SK-N-SH (cell line): Measurements from ENCODE around the gene RNF126. TPM values are rescaled to one million over a fixed set of nuclear protein-coding genes. Genes with fewer than 3 reads are reported as not detected.

Experiments used
- CTCF ChIA-PET: fragments of 300-600, 350-600 bp; formaldehyde crosslinking; extraction: SDS; loops from one replicate; lab custom pipeline; 2021; lab: Yijun Ruan, JAX
- POLR2A ChIA-PET: fragments of 350-600 bp; sonication (Branson Sonifier 250); formaldehyde crosslinking; extraction: SDS; loops from one replicate; lab custom pipeline; 2020; ENCODE audit warnings: antibody characterized with exemption, inconsistent platforms; lab: Yijun Ruan, JAX
- DNase-seq: peaks from one replicate; pipeline ENCODE4 v3.0.0; 2012
- H2AFZ ChIP-seq: fragments of 200-600 bp; sonication (generic); 2 replicates; pipeline ENCODE4 v1.8.1; 2016; ENCODE audit warnings: antibody characterized with exemption, mild to moderate bottlenecking, low read depth
- H3F3A ChIP-seq: fragments of 200-600 bp; sonication (generic); replicated peaks from 2 replicates; pipeline ENCODE3; 2016; ENCODE audit warnings: antibody characterized with exemption, mild to moderate bottlenecking; ENCODE audit not compliant: insufficient read depth
- H3K27ac ChIP-seq, 2 experiments: fragments of 200-500 bp in 1 of 2; fragments of 200-600 bp in 1 of 2; sonication (Bioruptor generic) in 1 of 2; sonication (generic), shearing (Covaris generic) in 1 of 2; 2 replicates each; pipeline versions ENCODE4 v1.5.1 to v1.6.1; 2014 to 2016; ENCODE audit warnings: low read depth in 2 of 2, inconsistent platforms in 1 of 2, low read length in 1 of 2, mild to moderate bottlenecking in 1 of 2, mixed read lengths in 1 of 2
- H3K27me3 ChIP-seq: fragments of 200-600 bp; sonication (generic), shearing (Covaris generic); 2 replicates; pipeline ENCODE4 v1.6.1; 2016; ENCODE audit warnings: mixed run types; ENCODE audit not compliant: insufficient read depth
- H3K36me3 ChIP-seq, 2 experiments: fragments of 200-500 bp in 1 of 2; fragments of 200-600 bp in 1 of 2; sonication (Bioruptor generic) in 1 of 2; sonication (generic) in 1 of 2; replicated peaks in 1 of 2; 2 replicates each; pipeline versions ENCODE3 to v1.5.1; 2014 to 2016; ENCODE audit warnings: low read length in 1 of 2, mild to moderate bottlenecking in 1 of 2; ENCODE audit not compliant: insufficient read depth in 2 of 2, control insufficient read depth in 1 of 2
- H3K4me1 ChIP-seq, 2 experiments: fragments of 200-500 bp in 1 of 2; fragments of 200-600 bp in 1 of 2; sonication (Bioruptor generic) in 1 of 2; sonication (generic), shearing (Covaris generic) in 1 of 2; 2 replicates each; pipeline versions ENCODE4 v1.5.1 to v1.6.1; 2014 to 2016; ENCODE audit warnings: low read depth in 1 of 2, low read length in 1 of 2, mixed run types in 1 of 2; ENCODE audit not compliant: insufficient read depth in 2 of 2, control insufficient read depth in 1 of 2
- H3K4me2 ChIP-seq: fragments of 200-600 bp; sonication (generic), shearing (Covaris generic); 2 replicates; pipeline ENCODE4 v1.6.1; 2017; ENCODE audit warnings: mixed run types
- H3K4me3 ChIP-seq, 2 experiments: fragments of 200-500 bp in 1 of 2; fragments of 200-600 bp in 1 of 2; sonication (Bioruptor generic) in 1 of 2; sonication (generic), shearing (Covaris generic) in 1 of 2; 2 replicates each; pipeline versions ENCODE4 v1.5.1 to v1.8.1; 2014 to 2016; ENCODE audit warnings: low read depth in 2 of 2, inconsistent platforms in 1 of 2, low read length in 1 of 2, mild to moderate bottlenecking in 1 of 2, mixed read lengths in 1 of 2, moderate library complexity in 1 of 2
- H3K79me2 ChIP-seq: fragments of 200-600 bp; sonication (generic); 2 replicates; pipeline ENCODE4 v1.8.1; 2017; ENCODE audit warnings: mild to moderate bottlenecking; ENCODE audit not compliant: insufficient read depth
- H3K9ac ChIP-seq: fragments of 200-600 bp; sonication (generic); 2 replicates; pipeline ENCODE4 v1.6.1; 2017; ENCODE audit warnings: mixed run types
- H3K9me2 ChIP-seq: fragments of 200-600 bp; sonication (generic); 2 replicates; pipeline ENCODE4 v1.6.1; 2017; ENCODE audit warnings: mixed run types
- H3K9me3 ChIP-seq: fragments of 200-600 bp; sonication (generic); 2 replicates; pipeline ENCODE4 v1.6.1; 2017; ENCODE audit warnings: mixed run types, mild to moderate bottlenecking, moderate library complexity
- H4K20me1 ChIP-seq: fragments of 200-600 bp; sonication (generic); 2 replicates; pipeline ENCODE4 v1.6.1; 2017; ENCODE audit warnings: mild to moderate bottlenecking, mixed run types; ENCODE audit not compliant: insufficient read depth
- ELF1 ChIP-seq: IDR thresholded peaks from 2 replicates; pipeline ENCODE4 v1.4.0; 2012
- EZH2phosphoT487 ChIP-seq: fragments of 200-600 bp; sonication (generic); IDR thresholded peaks from 2 replicates; pipeline ENCODE4 v1.6.1; 2017; ENCODE audit warnings: low read depth, mixed run types, mild to moderate bottlenecking, antibody characterized with exemption, moderate library complexity, borderline replicate concordance
- FOSL2 ChIP-seq: IDR thresholded peaks from 2 replicates; pipeline ENCODE4 v1.4.0; 2012; ENCODE audit warnings: low read depth, mild to moderate bottlenecking, moderate library complexity, borderline replicate concordance
- FOXM1 ChIP-seq: IDR thresholded peaks from 2 replicates; pipeline ENCODE4 v1.4.0; 2012; ENCODE audit warnings: low read depth, mild to moderate bottlenecking
- GATA2 ChIP-seq: sonication (generic); formaldehyde crosslinking; IDR thresholded peaks from 2 replicates; pipeline ENCODE4 v1.5.0; 2020; ENCODE audit warnings: mild to moderate bottlenecking, missing genetic modification reagents
- JUND ChIP-seq: IDR thresholded peaks from 2 replicates; pipeline ENCODE4 v1.4.0; 2012
- MXI1 ChIP-seq: IDR thresholded peaks from 2 replicates; pipeline ENCODE4 v1.6.1; 2012; ENCODE audit warnings: mild to moderate bottlenecking, low read depth, low read length, improper control_type of control experiment
- NRF1 ChIP-seq: IDR thresholded peaks from 2 replicates; pipeline ENCODE4 v1.6.1; 2012; ENCODE audit warnings: low read depth, mild to moderate bottlenecking, low read length
- RAD21 ChIP-seq: IDR thresholded peaks from 2 replicates; pipeline ENCODE4 v1.6.1; 2012; ENCODE audit warnings: mild to moderate bottlenecking, low read length
- RCOR1 ChIP-seq: fragments of 150-350 bp; IDR thresholded peaks from 2 replicates; pipeline ENCODE4 v1.6.1; 2017; ENCODE audit warnings: antibody characterized with exemption, low read length
- RFX5 ChIP-seq: IDR thresholded peaks from 2 replicates; pipeline ENCODE4 v1.6.1; 2012; ENCODE audit warnings: mild to moderate bottlenecking, improper control_type of control experiment, low read length
- RXRA ChIP-seq: IDR thresholded peaks from 2 replicates; pipeline ENCODE4 v1.4.0; 2012; ENCODE audit warnings: low read depth, mild to moderate bottlenecking, borderline replicate concordance
- SIN3A ChIP-seq: IDR thresholded peaks from 2 replicates; pipeline ENCODE4 v1.6.1; 2012; ENCODE audit warnings: low read depth, mild to moderate bottlenecking, low read length, moderate library complexity, borderline replicate concordance
- SMC3 ChIP-seq: IDR thresholded peaks from 2 replicates; pipeline ENCODE4 v1.6.1; 2012; ENCODE audit warnings: low read depth, low read length, improper control_type of control experiment
- TAF1 ChIP-seq: IDR thresholded peaks from 2 replicates; pipeline ENCODE4 v1.6.1; 2012; ENCODE audit warnings: low read depth, mild to moderate bottlenecking, low read length, moderate library complexity, borderline replicate concordance
- TCF12 ChIP-seq: IDR thresholded peaks from 2 replicates; pipeline ENCODE4 v1.4.0; 2012
- TEAD4 ChIP-seq: IDR thresholded peaks from 2 replicates; pipeline ENCODE4 v1.4.0; 2012; ENCODE audit warnings: mild to moderate bottlenecking, borderline replicate concordance; ENCODE audit not compliant: insufficient read depth
- WGBS: methylation state at CpG from one replicate; pipeline ENCODE4 v1.1.6; 2017; ENCODE audit warnings: low lambda C conversion rate; 5-methylcytosine and 5-hydroxymethylcytosine counted together
- polyA plus RNA-seq, 3 experiments: library from polyadenylated mRNA; depleted of rRNA; stranded (reverse); fragments of >200 nt; gene quantifications; 2 replicates each; pipeline ENCODE4 v1.2.3, GENCODE V29; 2012
- TF ChIP-seq, protein P1 (sequence below): IDR thresholded peaks from 2 replicates; pipeline ENCODE4 v1.4.0; 2012; ENCODE audit warnings: low read depth, borderline replicate concordance
- TF ChIP-seq, protein P2 (sequence below): IDR thresholded peaks from 2 replicates; pipeline ENCODE4; 2012
- TF ChIP-seq, protein P3 (sequence below): IDR thresholded peaks from 2 replicates; pipeline ENCODE4 v1.4.0; 2012; ENCODE audit warnings: low read depth

RNF126 gene
- polyA plus RNA-seq, 1 of the 3 experiments (the other 2 are of a cell fraction), result 12.9 TPM

DNA sequence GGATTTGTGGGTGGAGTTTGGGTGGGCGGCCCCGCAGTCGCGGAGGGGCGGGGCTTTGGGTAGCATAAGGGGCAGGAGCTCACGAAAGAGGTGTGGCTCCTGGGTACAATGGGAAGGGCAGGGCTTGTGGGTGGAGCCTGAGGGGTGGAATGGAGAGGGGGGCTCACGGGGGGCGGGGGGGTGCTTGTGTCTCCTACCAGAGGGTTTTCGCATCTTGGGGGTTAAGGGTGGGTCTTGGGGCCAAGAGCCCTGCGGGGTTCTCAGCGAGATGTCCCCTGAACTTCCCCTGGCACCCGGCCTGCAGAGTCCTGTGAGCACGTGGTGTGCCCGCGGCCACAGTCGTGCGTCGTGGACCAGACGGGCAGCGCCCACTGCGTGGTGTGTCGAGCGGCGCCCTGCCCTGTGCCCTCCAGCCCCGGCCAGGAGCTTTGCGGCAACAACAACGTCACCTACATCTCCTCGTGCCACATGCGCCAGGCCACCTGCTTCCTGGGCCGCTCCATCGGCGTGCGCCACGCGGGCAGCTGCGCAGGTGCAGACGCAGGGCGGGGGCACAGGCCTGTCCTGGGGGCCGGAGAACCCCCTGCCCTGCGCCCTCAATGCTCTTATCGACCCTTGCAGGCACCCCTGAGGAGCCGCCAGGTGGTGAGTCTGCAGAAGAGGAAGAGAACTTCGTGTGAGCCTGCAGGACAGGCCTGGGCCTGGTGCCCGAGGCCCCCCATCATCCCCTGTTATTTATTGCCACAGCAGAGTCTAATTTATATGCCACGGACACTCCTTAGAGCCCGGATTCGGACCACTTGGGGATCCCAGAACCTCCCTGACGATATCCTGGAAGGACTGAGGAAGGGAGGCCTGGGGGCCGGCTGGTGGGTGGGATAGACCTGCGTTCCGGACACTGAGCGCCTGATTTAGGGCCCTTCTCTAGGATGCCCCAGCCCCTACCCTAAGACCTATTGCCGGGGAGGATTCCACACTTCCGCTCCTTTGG, 18.3 kb upstream of the RNF126 start:
- ChIA-PET POLR2A (interaction anchor here (0.9 kb wide), 1 partner anchor 24 kb away, joined by 4 read pairs; no protein-coding TSS in a partner anchor), CTCF (interaction anchor here (4.7 kb wide), 1 partner anchor 22 kb away, joined by 27 read pairs; no protein-coding TSS in a partner anchor)
- Histone ChIP-seq H4K20me1 (no peaks in the 10 kb centered on the region), H3K4me3 (peak overlapping the region in 1 of 2 experiments; percentile 54; a peak in 1 of 4 replicates), H3K27ac (peak overlapping the region; percentile 48 to 93; a peak in 3 of 4 replicates), H3K9me2 (no peaks in the 10 kb centered on the region), H3K4me1 (peaks cover 8 to 24% of the 10 kb centered on the region in 2 experiments; a peak in 3 of 4 replicates), H3K9ac (no peak overlapping the region; the same call in 1 of the 2 replicates), H3K27me3 (no peaks in the 10 kb centered on the region), H2AFZ (no peak overlapping the region), H3F3A (peaks cover 5% of the 10 kb centered on the region), H3K9me3 (no peaks in the 10 kb centered on the region), H3K4me2 (peak overlapping the region; percentile 64; the same call in 1 of the 2 replicates), H3K36me3 (peaks cover 0 to 3% of the 10 kb centered on the region in 2 experiments), H3K79me2 (peaks cover 26% of the 10 kb centered on the region)
- DNase-seq, result peak; percentile 97
- 69% methylated on average over 27 of the region's 54 CpGs for WGBS
- TF ChIP-seq RCOR1 (no peak), JUND (no peak), TAF1 (no peak), RXRA (no peak), TEAD4 (no peak), ELF1 (no peak), TCF12 (no peak), FOXM1 (no peak), RFX5 (no peak), RAD21 (no peak)

DNA sequence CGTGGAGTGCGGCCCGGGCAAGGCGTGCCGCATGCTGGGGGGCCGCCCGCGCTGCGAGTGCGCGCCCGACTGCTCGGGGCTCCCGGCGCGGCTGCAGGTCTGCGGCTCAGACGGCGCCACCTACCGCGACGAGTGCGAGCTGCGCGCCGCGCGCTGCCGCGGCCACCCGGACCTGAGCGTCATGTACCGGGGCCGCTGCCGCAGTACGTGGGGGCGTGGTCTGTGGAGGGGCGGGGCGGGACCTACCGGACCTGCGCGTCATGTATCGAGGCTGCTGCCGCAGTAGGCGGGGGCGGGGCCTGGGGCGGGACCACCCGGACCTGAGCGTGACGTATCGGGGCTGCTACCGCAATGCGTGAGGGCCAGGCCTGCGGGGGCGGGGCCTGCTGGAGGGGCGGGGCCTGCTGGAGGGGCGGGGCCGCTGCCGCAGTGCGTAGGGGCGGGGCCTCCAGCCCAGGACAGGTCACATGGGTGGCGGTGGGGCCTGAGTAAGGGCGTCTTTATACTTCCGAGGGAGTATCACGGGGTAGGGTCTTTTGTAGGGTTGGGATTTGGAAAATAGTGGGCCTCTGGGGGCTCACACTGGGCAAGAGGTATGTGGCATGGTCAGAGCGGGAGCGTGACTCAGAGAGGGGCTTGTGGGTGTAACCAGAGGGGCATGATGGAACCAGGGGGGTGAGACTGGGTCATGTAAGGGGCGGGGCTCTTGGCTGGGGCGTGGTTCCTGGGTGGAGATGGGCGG, 17.4 kb upstream of the RNF126 start:
- Histone ChIP-seq H2AFZ (peak overlapping the region; percentile 70; the same call in 1 of the 2 replicates), H3F3A (peaks cover 5% of the 10 kb centered on the region)
- CTCF ChIA-PET, result interaction anchor here (0.7 to 6.0 kb wide), 5 partner anchors 13 to 53 kb away, joined by 3 to 33 read pairs (median 11); partner anchors contain the start of genes PALM and RNF126
- TF ChIP-seq, protein P1, sequence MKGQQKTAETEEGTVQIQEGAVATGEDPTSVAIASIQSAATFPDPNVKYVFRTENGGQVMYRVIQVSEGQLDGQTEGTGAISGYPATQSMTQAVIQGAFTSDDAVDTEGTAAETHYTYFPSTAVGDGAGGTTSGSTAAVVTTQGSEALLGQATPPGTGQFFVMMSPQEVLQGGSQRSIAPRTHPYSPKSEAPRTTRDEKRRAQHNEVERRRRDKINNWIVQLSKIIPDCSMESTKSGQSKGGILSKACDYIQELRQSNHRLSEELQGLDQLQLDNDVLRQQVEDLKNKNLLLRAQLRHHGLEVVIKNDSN, result peak; percentile 84
- TF ChIP-seq MXI1 (peak; percentile 39; the same call in 1 of the 2 replicates), RAD21 (peak; percentile 14; the same call in 1 of the 2 replicates), SIN3A (peak; percentile 44; the same call in 1 of the 2 replicates), TCF12 (no peak), JUND (no peak), NRF1 (peak; percentile 54), TEAD4 (no peak), GATA2 (CRISPR knock-in tag) (no peak), FOSL2 (peak; percentile 22; the same call in 1 of the 2 replicates), TAF1 (peak; percentile 57; the same call in 1 of the 2 replicates), EZH2phosphoT487 (no peak), SMC3 (0 out of 2 replicates have a peak, but pooled peaks have one; percentile 12), RCOR1 (no peak)
- TF ChIP-seq, protein P2, sequence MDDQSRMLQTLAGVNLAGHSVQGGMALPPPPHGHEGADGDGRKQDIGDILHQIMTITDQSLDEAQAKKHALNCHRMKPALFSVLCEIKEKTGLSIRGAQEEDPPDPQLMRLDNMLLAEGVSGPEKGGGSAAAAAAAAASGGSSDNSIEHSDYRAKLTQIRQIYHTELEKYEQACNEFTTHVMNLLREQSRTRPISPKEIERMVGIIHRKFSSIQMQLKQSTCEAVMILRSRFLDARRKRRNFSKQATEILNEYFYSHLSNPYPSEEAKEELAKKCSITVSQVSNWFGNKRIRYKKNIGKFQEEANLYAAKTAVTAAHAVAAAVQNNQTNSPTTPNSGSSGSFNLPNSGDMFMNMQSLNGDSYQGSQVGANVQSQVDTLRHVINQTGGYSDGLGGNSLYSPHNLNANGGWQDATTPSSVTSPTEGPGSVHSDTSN, result 0 out of 2 replicates have a peak, but pooled peaks have one; percentile 20
- TF ChIP-seq, protein P3, sequence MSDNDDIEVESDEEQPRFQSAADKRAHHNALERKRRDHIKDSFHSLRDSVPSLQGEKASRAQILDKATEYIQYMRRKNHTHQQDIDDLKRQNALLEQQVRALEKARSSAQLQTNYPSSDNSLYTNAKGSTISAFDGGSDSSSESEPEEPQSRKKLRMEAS, result peak; percentile 47; the same call in 1 of the 2 replicates

More for the DNA sequence above, 17.4 kb upstream of the RNF126 start:
- Histone ChIP-seq H3K4me3 (peak overlapping the region; percentile 82 to 95), H3K79me2 (peaks cover 26% of the 10 kb centered on the region), H3K4me2 (peak overlapping the region; percentile 90; the same call in 1 of the 2 replicates), H3K27ac (peak overlapping the region; percentile 93 to 96), H4K20me1 (no peaks in the 10 kb centered on the region), H3K9me3 (no peaks in the 10 kb centered on the region), H3K9ac (peak overlapping the region; percentile 90), H3K9me2 (no peaks in the 10 kb centered on the region), H3K4me1 (peaks cover 8 to 29% of the 10 kb centered on the region in 2 experiments; a peak in 3 of 4 replicates), H3K27me3 (no peaks in the 10 kb centered on the region), H3K36me3 (peaks cover 0 to 3% of the 10 kb centered on the region in 2 experiments)
- DNase-seq, result peak; percentile 98
- POLR2A ChIA-PET, result interaction anchor here (0.6 to 2.0 kb wide), 5 partner anchors 12 to 158 kb away, joined by 3 to 6 read pairs (median 3); partner anchors contain the start of gene RNF126
- 0% methylated on average over 10 of the region's 70 CpGs for WGBS
